GM12878 (cell line): Measurements from ENCODE around the gene KCNH4. TPM values are rescaled to one million over a fixed set of nuclear protein-coding genes. Genes with fewer than 3 reads are reported as not detected.

Experiments used
- BACH1 ChIP-seq: fragments of 450-650 bp; IDR thresholded peaks from 2 replicates; pipeline ENCODE4 v1.6.1; 2017; ENCODE audit warnings: mild to moderate bottlenecking, borderline replicate concordance
- BHLHE40 ChIP-seq, 2 experiments: fragments of 450-650 bp in 1 of 2; IDR thresholded peaks; 2 replicates each; pipeline ENCODE4 v1.6.1; 2011 to 2017; ENCODE audit warnings: low read depth in 2 of 2, borderline replicate concordance in 1 of 2, improper control_type of control experiment in 1 of 2, low read length in 1 of 2, mild to moderate bottlenecking in 1 of 2
- CBX3 ChIP-seq: fragments of 200-600 bp; sonication (generic); IDR thresholded peaks from 2 replicates; pipeline ENCODE4 v1.6.1; 2016; ENCODE audit warnings: low read depth, borderline replicate concordance
- CHD1 ChIP-seq: IDR thresholded peaks from 2 replicates; pipeline ENCODE4 v1.6.1; 2012; ENCODE audit warnings: low read depth, low read length, improper control_type of control experiment
- CREB1 ChIP-seq: IDR thresholded peaks from 2 replicates; pipeline ENCODE4 v1.6.1; 2012; ENCODE audit warnings: low read depth, mild to moderate bottlenecking, inconsistent platforms
- DPF2 ChIP-seq: fragments of 450-650 bp; IDR thresholded peaks from 2 replicates; pipeline ENCODE4 v1.6.1; 2017; ENCODE audit warnings: mild to moderate bottlenecking
- EGR1 ChIP-seq, 2 experiments: IDR thresholded peaks; 1 replicate in 1 of 2; 2 replicates in 1 of 2; pipeline ENCODE4 v1.6.1; 2011 to 2012; ENCODE audit warnings: low read depth in 2 of 2, low read length in 2 of 2, borderline replicate concordance in 1 of 2, mild to moderate bottlenecking in 1 of 2, moderate library complexity in 1 of 2
- ETV6 ChIP-seq, 2 experiments: fragments of 450-650 bp in 1 of 2; IDR thresholded peaks in 1 of 2; conservative IDR thresholded peaks in 1 of 2; 2 replicates each; pipeline ENCODE4 v1.6.1; 2014; ENCODE audit warnings: antibody characterized with exemption in 1 of 2, borderline replicate concordance in 1 of 2, low read depth in 1 of 2, mild to moderate bottlenecking in 1 of 2, moderate library complexity in 1 of 2
- HDAC2 ChIP-seq: fragments of 200-600 bp; sonication (generic); IDR thresholded peaks from 2 replicates; pipeline ENCODE4 v1.6.1; 2017
- IRF4 ChIP-seq: IDR thresholded peaks from 2 replicates; pipeline ENCODE4 v1.6.1; 2011; ENCODE audit warnings: low read depth, low read length
- JUND ChIP-seq: IDR thresholded peaks from 2 replicates; pipeline ENCODE4 v1.6.1; 2012; ENCODE audit warnings: low read depth, mild to moderate bottlenecking, low read length, improper control_type of control experiment, moderate library complexity
- NFIC ChIP-seq: IDR thresholded peaks from 2 replicates; pipeline ENCODE4 v1.6.1; 2012; ENCODE audit warnings: low read depth, mild to moderate bottlenecking, inconsistent platforms, low read length, moderate library complexity
- NR2F1 ChIP-seq: fragments of 450-650 bp; conservative IDR thresholded peaks from 2 replicates; pipeline ENCODE4 v1.6.1; 2017; ENCODE audit warnings: mild to moderate bottlenecking
- RB1 ChIP-seq: fragments of 450-650 bp; formaldehyde crosslinking; IDR thresholded peaks from 2 replicates; pipeline ENCODE4 v1.6.1; 2017; ENCODE audit warnings: mild to moderate bottlenecking, borderline replicate concordance
- RCOR1 ChIP-seq: conservative IDR thresholded peaks from 2 replicates; pipeline ENCODE4 v1.6.1; 2012; ENCODE audit warnings: low read depth, low read length, improper control_type of control experiment
- SMC3 ChIP-seq: IDR thresholded peaks from 2 replicates; pipeline ENCODE4 v1.6.1; 2011; ENCODE audit warnings: low read length, improper control_type of control experiment, borderline replicate concordance
- STAT1 ChIP-seq: fragments of 450-650 bp; conservative IDR thresholded peaks from 2 replicates; pipeline ENCODE4 v1.6.1; 2014; ENCODE audit warnings: antibody characterized with exemption, mild to moderate bottlenecking
- SUZ12 ChIP-seq: fragments of 200-600 bp; sonication (generic); IDR thresholded peaks from one replicate; pipeline ENCODE4 v1.6.1; 2018; ENCODE audit warnings: antibody characterized with exemption, mild to moderate bottlenecking; ENCODE audit not compliant: unreplicated experiment
- ZNF207 ChIP-seq: fragments of 450-650 bp; IDR thresholded peaks from 2 replicates; pipeline ENCODE4 v1.6.1; 2014; ENCODE audit warnings: antibody characterized with exemption, mild to moderate bottlenecking, borderline replicate concordance
- polyA plus RNA-seq, 11 experiments: library from polyadenylated mRNA; depleted of rRNA in 4 of 11; unstranded in 6 of 11; stranded (reverse) in 5 of 11; fragments of >200 nt; fragmentation: Nextera tagmentation in 4 of 11; fragmentation: Illumina TruSeq in 1 of 11; extraction: Ambion mirVana in 4 of 11; extraction: Trizol in 1 of 11; gene quantifications; 1 replicate in 1 of 11; 2 replicates in 10 of 11; pipeline versions ENCODE4 v1.2.1 to v1.2.3, GENCODE V29; 2011 to 2016; ENCODE audit warnings: inconsistent platforms in 2 of 11, missing spikeins in 2 of 11, low read depth in 1 of 11
- total RNA-seq, 4 experiments: library from RNA; depleted of rRNA in 3 of 4; stranded (reverse); fragments of >200 nt in 3 of 4; fragmentation: Illumina TruSeq in 1 of 4; extraction: Trizol in 1 of 4; gene quantifications; 2 replicates each; pipeline versions ENCODE4 v1.2.1 to v1.2.3, GENCODE V29; 2013 to 2021
- TF ChIP-seq, protein P1 (sequence below): IDR thresholded peaks from 2 replicates; pipeline ENCODE4 v1.6.1; 2011; ENCODE audit warnings: borderline replicate concordance, low read depth, mild to moderate bottlenecking, moderate library complexity, mixed read lengths, low read length; ENCODE audit not compliant: insufficient read depth; ENCODE audit errors: extremely low read length
- TF ChIP-seq, protein P2 (sequence below): IDR thresholded peaks from 2 replicates; pipeline ENCODE4 v1.6.1; 2011; ENCODE audit warnings: low read depth, low read length, improper control_type of control experiment, borderline replicate concordance
- TF ChIP-seq, protein P3 (sequence below): IDR thresholded peaks from 2 replicates; pipeline ENCODE4 v1.6.1; 2012; ENCODE audit warnings: low read depth, low read length, improper control_type of control experiment
- TF ChIP-seq, protein P4 (sequence below): fragments of 150-350 bp; IDR thresholded peaks from 2 replicates; pipeline ENCODE4 v1.6.1; 2014; ENCODE audit warnings: mild to moderate bottlenecking, low read depth, low read length
- TF ChIP-seq, protein P5 (sequence below): fragments of 450-650 bp; conservative IDR thresholded peaks from 2 replicates; pipeline ENCODE4 v1.6.1; 2017; ENCODE audit warnings: mild to moderate bottlenecking, moderate library complexity

The KCNH4 gene
- total and polyA plus RNA-seq, 10 of the 15 experiments (the other 5 are each of a cell fraction or from before 2014, with no cell fraction given) = 0.03 to 0.88 (median 0.10) TPM; not detected in 2

DNA sequence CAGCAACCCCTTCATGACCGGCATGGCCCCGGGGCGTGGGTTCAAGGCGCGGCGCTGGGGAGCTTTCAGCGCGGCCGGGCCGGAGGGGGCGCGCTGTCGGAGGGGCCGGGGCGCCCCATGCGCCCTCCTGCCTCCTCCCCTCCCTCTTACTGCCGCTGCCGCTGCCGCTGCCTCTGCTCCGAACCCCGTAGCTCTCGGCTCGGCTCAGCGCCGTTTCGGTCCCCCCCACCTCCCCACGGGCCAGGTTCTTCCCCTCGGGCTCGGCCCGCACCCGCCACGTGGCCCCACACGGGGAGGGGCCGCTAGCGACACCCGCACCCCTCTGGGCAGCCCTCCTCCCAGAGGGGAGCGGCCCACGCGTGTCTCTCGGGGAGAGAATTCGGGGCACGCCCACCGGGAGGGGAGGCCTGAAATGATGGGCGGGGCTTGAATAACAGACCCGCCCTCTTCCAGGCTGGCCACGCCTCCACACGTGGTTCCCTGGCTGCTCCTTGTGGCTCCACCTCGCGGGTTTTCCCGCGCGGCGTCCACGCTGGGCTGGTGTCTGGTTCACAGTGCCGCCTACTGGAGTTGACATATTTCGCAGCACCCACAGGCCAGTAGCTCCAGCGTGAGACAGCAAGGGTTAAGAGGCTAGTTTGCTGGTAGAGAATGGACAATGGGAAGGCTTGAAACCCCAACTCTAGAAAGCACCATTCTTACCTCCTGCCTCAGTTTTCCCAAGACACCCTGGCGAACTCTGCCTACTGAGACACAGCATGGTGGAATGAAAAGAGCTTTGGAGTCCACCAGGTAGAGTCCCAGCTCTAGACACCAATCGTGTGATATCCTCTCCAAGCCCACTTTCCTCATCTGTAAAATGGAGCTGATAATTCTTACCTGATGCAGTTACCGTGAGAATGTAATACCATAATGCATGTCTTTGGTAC lies at the start of gene KCNH4 (continued):
- TF ChIP-seq CBX3 = no peak
- no peak for TF ChIP-seq IRF4
- TF ChIP-seq RCOR1 = no peak
- TF ChIP-seq, protein P1, sequence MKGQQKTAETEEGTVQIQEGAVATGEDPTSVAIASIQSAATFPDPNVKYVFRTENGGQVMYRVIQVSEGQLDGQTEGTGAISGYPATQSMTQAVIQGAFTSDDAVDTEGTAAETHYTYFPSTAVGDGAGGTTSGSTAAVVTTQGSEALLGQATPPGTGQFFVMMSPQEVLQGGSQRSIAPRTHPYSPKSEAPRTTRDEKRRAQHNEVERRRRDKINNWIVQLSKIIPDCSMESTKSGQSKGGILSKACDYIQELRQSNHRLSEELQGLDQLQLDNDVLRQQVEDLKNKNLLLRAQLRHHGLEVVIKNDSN = peak; percentile 67
- TF ChIP-seq CHD1 = no peak
- TF ChIP-seq, protein P2, sequence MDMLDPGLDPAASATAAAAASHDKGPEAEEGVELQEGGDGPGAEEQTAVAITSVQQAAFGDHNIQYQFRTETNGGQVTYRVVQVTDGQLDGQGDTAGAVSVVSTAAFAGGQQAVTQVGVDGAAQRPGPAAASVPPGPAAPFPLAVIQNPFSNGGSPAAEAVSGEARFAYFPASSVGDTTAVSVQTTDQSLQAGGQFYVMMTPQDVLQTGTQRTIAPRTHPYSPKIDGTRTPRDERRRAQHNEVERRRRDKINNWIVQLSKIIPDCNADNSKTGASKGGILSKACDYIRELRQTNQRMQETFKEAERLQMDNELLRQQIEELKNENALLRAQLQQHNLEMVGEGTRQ = peak; percentile 59
- TF ChIP-seq CREB1 = no peak
- no peak for TF ChIP-seq STAT1
- TF ChIP-seq EGR1 (IDR thresholded peaks at IDR 0.05; ENCODE audit: borderline replicate concordance in 1 of 2, low read depth in 2 of 2, low read length in 2 of 2) = no peak
- no peak for TF ChIP-seq HDAC2
- TF ChIP-seq JUND = 0 out of 2 replicates have a peak, but pooled peaks have one; percentile 19
- TF ChIP-seq, protein P3, sequence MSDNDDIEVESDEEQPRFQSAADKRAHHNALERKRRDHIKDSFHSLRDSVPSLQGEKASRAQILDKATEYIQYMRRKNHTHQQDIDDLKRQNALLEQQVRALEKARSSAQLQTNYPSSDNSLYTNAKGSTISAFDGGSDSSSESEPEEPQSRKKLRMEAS = peak; percentile 92
- peak; percentile 93 for TF ChIP-seq BACH1
- TF ChIP-seq SMC3 = peak; percentile 71; the same call in 1 of the 2 replicates
- TF ChIP-seq BHLHE40 (IDR thresholded peaks at IDR 0.05; ENCODE audit: borderline replicate concordance in 1 of 2, low read depth in 2 of 2, low read length in 1 of 2) = peak; percentile 52 to 62; a peak in 3 of 4 replicates
- TF ChIP-seq DPF2 = peak; percentile 47; the same call in 1 of the 2 replicates
- 0 out of 4 replicates have a peak, but pooled peaks of 1 of the 2 experiments have one; percentile 16 for TF ChIP-seq ETV6 (conservative IDR thresholded peaks at IDR 0.05 in 1 of 2, IDR thresholded peaks at IDR 0.05 in 1 of 2; ENCODE audit: borderline replicate concordance in 1 of 2, low read depth in 1 of 2)
- TF ChIP-seq ZNF207 = no peak
- TF ChIP-seq, protein P4, sequence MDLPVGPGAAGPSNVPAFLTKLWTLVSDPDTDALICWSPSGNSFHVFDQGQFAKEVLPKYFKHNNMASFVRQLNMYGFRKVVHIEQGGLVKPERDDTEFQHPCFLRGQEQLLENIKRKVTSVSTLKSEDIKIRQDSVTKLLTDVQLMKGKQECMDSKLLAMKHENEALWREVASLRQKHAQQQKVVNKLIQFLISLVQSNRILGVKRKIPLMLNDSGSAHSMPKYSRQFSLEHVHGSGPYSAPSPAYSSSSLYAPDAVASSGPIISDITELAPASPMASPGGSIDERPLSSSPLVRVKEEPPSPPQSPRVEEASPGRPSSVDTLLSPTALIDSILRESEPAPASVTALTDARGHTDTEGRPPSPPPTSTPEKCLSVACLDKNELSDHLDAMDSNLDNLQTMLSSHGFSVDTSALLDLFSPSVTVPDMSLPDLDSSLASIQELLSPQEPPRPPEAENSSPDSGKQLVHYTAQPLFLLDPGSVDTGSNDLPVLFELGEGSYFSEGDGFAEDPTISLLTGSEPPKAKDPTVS = no peak
- TF ChIP-seq, protein P5, sequence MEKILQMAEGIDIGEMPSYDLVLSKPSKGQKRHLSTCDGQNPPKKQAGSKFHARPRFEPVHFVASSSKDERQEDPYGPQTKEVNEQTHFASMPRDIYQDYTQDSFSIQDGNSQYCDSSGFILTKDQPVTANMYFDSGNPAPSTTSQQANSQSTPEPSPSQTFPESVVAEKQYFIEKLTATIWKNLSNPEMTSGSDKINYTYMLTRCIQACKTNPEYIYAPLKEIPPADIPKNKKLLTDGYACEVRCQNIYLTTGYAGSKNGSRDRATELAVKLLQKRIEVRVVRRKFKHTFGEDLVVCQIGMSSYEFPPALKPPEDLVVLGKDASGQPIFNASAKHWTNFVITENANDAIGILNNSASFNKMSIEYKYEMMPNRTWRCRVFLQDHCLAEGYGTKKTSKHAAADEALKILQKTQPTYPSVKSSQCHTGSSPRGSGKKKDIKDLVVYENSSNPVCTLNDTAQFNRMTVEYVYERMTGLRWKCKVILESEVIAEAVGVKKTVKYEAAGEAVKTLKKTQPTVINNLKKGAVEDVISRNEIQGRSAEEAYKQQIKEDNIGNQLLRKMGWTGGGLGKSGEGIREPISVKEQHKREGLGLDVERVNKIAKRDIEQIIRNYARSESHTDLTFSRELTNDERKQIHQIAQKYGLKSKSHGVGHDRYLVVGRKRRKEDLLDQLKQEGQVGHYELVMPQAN = 0 out of 2 replicates have a peak, but pooled peaks have one; percentile 66
- TF ChIP-seq SUZ12 = no peak
- peak; percentile 100 for TF ChIP-seq RB1
- peak; percentile 12; the same call in 1 of the 2 replicates for TF ChIP-seq NR2F1
- TF ChIP-seq NFIC = no peak
